Chondrocyte (in vitro differentiated cells): Measurements from ENCODE around the gene CABLES1. TPM values are rescaled to one million over a fixed set of nuclear protein-coding genes. Genes with fewer than 3 reads are reported as not detected.
A peak's percentile ranks its signal among the peaks of the same experiment; 100 is the strongest.

Experiments
- DNase-seq: peaks from one replicate; pipeline ENCODE4 v3.0.0; 2021; ENCODE audit warnings: mixed read lengths, low spot score
- H3K27ac Mint-ChIP-seq: one replicate; pipeline ENCODE4 v1.8.0; 2021; ENCODE audit warnings: mild to moderate bottlenecking, moderate library complexity, mixed read lengths; ENCODE audit not compliant: unreplicated experiment
- H3K27me3 Mint-ChIP-seq: 2 replicates; pipeline ENCODE4 v1.8.0; 2021; ENCODE audit warnings: low read depth, mixed read lengths
- H3K36me3 Mint-ChIP-seq: 2 replicates; pipeline ENCODE4 v1.8.0; 2021; ENCODE audit warnings: low read depth, mixed read lengths
- H3K4me1 Mint-ChIP-seq: 2 replicates; pipeline ENCODE4 v1.8.0; 2021; ENCODE audit warnings: low read depth, mild to moderate bottlenecking, mixed read lengths
- H3K4me3 Mint-ChIP-seq: one replicate; pipeline ENCODE4 v1.8.0; 2021; ENCODE audit warnings: mild to moderate bottlenecking, moderate library complexity, mixed read lengths; ENCODE audit not compliant: unreplicated experiment
- H3K9me3 Mint-ChIP-seq: 2 replicates; pipeline ENCODE4 v1.8.0; 2021; ENCODE audit warnings: low read depth, mixed read lengths
- total RNA-seq: library from RNA; stranded (reverse); gene quantifications from 3 replicates; pipeline ENCODE4 v1.2.1, GENCODE V29; 2021
- TF ChIP-seq, protein P1 (sequence below): fragments of 200-600 bp; sonication (generic); IDR thresholded peaks from 2 replicates; pipeline ENCODE4 v1.5.0; 2021; ENCODE audit warnings: antibody characterized with exemption, mild to moderate bottlenecking, moderate library complexity

CABLES1 gene
- total RNA-seq, 1 donor from 2014 or later = 29.3 TPM

DNA sequence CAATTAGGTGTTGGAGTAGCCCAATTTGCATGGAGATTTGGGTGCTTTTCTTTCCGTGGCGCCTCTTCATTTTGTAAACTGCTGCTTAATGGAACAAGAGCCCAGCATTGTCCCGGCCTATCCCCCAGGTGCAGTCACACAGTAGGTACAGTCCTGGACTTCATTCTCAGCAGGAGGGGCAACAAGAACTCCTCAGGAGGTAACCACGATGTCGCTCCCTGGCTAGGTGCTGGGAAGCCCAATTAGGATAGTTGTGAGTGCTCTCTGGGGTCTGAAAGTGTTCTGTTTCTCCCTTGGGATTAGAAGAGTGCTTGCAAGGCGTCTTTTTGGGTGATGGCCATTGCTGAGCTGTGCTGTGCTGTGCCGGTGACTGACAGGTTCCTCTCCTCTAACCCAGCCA is 53.8 kb downstream of the CABLES1 start:
- Mint-ChIP-seq H3K4me3 (no peak overlapping the region), H3K9me3 (no peaks in the 10 kb centered on the region), H3K27me3 (no peaks in the 10 kb centered on the region), H3K36me3 (peaks cover 2% of the 10 kb centered on the region), H3K4me1 (peaks cover 30% of the 10 kb centered on the region), H3K27ac (no peak overlapping the region)
- TF ChIP-seq, protein P1, sequence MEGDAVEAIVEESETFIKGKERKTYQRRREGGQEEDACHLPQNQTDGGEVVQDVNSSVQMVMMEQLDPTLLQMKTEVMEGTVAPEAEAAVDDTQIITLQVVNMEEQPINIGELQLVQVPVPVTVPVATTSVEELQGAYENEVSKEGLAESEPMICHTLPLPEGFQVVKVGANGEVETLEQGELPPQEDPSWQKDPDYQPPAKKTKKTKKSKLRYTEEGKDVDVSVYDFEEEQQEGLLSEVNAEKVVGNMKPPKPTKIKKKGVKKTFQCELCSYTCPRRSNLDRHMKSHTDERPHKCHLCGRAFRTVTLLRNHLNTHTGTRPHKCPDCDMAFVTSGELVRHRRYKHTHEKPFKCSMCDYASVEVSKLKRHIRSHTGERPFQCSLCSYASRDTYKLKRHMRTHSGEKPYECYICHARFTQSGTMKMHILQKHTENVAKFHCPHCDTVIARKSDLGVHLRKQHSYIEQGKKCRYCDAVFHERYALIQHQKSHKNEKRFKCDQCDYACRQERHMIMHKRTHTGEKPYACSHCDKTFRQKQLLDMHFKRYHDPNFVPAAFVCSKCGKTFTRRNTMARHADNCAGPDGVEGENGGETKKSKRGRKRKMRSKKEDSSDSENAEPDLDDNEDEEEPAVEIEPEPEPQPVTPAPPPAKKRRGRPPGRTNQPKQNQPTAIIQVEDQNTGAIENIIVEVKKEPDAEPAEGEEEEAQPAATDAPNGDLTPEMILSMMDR = no peak
- DNase-seq = no peak

DNA sequence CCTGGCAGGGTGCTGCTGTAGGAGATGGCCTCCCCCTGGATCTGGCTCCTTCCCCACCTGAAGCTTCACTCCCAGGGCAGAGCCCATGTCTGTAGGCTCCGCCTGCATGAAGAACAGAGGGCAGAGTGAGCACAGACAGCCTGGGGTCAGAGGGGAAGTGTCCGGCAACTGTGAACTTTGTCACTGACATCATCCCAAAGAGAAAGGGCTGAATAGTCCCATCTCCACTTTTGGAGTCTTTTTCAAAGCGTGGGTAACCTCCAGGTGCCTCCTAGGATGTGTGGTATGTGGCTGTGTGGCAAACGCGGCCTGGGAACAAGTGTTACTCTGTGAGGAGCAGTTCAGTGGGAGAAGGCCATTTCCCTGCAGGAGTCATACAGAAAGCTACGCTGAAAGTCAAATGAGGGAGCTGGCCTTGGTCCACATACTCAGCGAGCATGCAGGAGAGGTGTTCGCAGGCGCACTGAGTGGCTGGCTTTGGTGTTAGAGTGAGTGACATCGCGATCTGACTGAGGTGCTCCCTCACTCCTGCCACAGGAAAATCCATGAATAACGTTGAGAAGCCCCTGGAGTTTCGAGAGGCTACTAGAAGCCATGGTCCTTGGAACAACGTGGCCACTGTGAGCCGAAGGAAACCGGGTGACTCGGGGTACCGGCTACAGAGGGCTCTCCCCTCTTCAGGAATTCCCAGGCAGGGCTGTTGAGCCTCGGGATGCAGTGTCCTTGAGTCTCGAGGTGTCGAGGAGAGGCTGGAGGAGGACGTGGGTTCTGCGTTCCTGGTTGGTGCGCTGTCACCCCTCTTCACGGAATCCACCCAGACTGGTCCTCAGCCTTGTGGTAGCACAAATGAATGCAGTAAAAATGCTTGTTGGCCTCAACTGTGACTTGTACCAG is 54.7 kb downstream of the CABLES1 start:
- Mint-ChIP-seq H3K9me3 (no peaks in the 10 kb centered on the region), H3K36me3 (peaks cover 2% of the 10 kb centered on the region), H3K4me3 (no peak overlapping the region), H3K27ac (no peak overlapping the region), H3K4me1 (peaks cover 35% of the 10 kb centered on the region), H3K27me3 (no peaks in the 10 kb centered on the region)
- DNase-seq = no peak
- TF ChIP-seq, protein P1 = no peak

DNA sequence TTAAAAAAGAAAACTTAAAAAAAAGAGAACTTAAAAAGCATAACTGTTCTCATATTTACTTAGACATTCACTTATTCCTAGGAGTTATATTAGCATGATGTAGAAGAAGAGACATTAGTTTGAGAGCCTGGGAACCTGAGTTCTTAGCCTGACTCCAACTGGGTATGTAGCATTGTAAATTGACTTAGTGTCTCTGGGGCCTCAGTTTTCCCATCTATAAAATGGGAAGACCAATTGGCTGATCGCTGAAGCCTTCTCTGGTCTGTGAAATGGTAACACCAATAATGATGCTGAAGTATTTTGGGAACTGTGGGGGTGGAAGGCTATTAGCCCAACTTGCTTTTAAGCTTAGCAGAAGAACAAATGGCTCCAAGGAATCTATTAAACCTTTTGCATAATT is 55.9 kb downstream of the CABLES1 start:
- TF ChIP-seq, protein P1 = no peak
- Mint-ChIP-seq H3K36me3 (peaks cover 6% of the 10 kb centered on the region), H3K27ac (no peak overlapping the region), H3K4me3 (no peak overlapping the region), H3K4me1 (peaks cover 34% of the 10 kb centered on the region), H3K9me3 (no peaks in the 10 kb centered on the region), H3K27me3 (no peaks in the 10 kb centered on the region)
- DNase-seq = no peak

DNA sequence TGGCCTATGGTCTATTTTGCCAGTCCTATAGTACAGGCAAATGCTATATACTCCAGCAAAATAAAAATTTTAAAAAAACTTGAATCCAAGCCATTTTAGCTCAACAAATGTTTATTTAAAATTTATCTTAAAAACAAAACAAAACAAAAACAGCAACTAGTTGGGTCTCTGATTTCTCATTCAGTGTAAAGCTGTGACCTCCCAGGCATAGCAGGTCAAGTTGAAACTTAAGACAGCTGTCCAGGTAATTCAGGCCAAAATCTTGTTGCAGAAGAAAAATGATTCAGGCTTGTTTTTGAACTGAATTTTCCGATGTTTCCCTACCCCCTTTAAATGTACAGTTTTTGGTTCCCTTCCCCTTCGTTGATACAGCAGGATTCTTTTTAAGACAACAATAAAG is 58.5 kb downstream of the CABLES1 start:
- Mint-ChIP-seq H3K27me3 (no peaks in the 10 kb centered on the region), H3K9me3 (no peaks in the 10 kb centered on the region), H3K36me3 (peaks cover 17% of the 10 kb centered on the region), H3K4me3 (no peak overlapping the region), H3K4me1 (peaks cover 37% of the 10 kb centered on the region), H3K27ac (peak overlapping the region; percentile 18)
- DNase-seq = no peak
- TF ChIP-seq, protein P1 = no peak

DNA sequence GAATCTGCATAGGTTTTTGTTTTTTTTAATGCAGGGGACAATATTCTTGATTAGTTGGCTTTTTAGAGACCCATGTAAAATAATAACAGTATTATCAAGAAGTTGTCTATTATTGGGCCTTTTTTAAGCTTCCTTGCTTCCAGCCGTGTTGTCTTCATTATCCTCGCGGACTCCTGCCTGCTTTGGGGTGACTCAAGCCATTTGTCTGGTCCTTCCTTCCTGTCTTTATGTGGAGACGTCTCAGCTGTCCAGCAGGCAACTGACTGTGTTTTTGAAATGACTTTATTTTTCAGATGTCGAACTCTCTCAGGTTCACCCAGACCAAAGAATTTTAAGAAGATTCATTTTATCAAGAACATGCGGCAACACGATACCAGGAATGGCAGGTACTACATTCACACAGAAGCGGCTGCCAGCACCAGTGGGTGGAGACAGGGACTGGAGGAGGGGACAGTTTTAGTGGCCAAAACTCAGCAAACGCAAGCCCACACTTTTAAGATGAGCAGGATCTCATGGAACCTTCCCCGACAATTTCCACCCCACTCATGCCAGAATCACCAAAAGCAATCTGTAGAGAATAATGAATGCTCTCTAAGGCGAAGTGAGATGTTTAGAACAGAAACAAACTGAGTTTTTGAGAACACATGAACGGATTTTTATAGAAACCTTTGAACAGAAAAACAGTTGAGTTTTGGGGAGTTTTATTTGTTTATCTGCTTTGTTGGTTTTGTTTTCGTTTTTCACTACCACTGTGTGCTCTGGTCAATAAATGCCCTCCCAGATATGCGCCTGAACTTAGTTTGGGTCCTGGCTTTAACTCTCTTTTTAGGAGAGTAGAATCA is 59.1 kb downstream of the CABLES1 start:
- no peak for DNase-seq
- peak overlapping the region; percentile 18 for H3K27ac Mint-ChIP-seq
- no peak overlapping the region for H3K4me3 Mint-ChIP-seq
- H3K4me1 Mint-ChIP-seq = peaks cover 38% of the 10 kb centered on the region
- no peaks in the 10 kb centered on the region for H3K27me3 Mint-ChIP-seq
- TF ChIP-seq, protein P1 = no peak
- H3K36me3 Mint-ChIP-seq = peaks cover 18% of the 10 kb centered on the region
- H3K9me3 Mint-ChIP-seq = no peaks in the 10 kb centered on the region
